Sigmoid colon (tissue), 4 donors: ENCODE results near the gene KLHL3.

Source experiments
- EP300 ChIP-seq, 4 donors: sonication (generic); formaldehyde crosslinking; IDR thresholded peaks; one replicate each; pipeline ENCODE4 v1.6.1; 2017; ENCODE audit warnings: antibody characterized with exemption in 4 of 4
- POLR2A ChIP-seq, 2 donors: fragments of 450-650 bp; IDR thresholded peaks; one replicate each; pipeline ENCODE4 v1.6.1; 2016; ENCODE audit warnings: antibody characterized with exemption in 2 of 2, mild to moderate bottlenecking in 2 of 2, moderate library complexity in 2 of 2
- POLR2AphosphoS5 ChIP-seq, 4 donors: sonication (generic); formaldehyde crosslinking; IDR thresholded peaks; one replicate each; pipeline ENCODE4 v1.6.1; 2017; ENCODE audit warnings: antibody characterized with exemption in 4 of 4

GRCh38 chr5:137609127-137609526 is 126.8 kb downstream of the KLHL3 start:
- TF ChIP-seq EP300 (IDR thresholded peaks at IDR 0.05) (no peak), POLR2AphosphoS5 (IDR thresholded peaks at IDR 0.05) (no peak), POLR2A (IDR thresholded peaks at IDR 0.05) (no peak)
